Activated T-helper 2 cell treated with anti-CD3 and anti-CD28 coated beads, Interferon-gamma antibody, Interleukin-2, Interleukin-4, amounts not matched to agents 10 μg/mL and 5 μg/mL and 100 μg/mL, durations not matched to agents 14 hours and 24 hours and 36 hours (primary cell): ENCODE data around the gene NOS3. TPM values are rescaled to one million over a fixed set of nuclear protein-coding genes. Genes with fewer than 3 reads are reported as not detected.

Experiments used
- DNase-seq: peaks from one replicate; pipeline ENCODE4 v3.0.0; 2021; ENCODE audit warnings: low spot score
- H3K27ac Mint-ChIP-seq: one replicate; pipeline ENCODE4 v1.8.0; 2021; ENCODE audit warnings: mixed read lengths
- H3K27me3 Mint-ChIP-seq: one replicate; pipeline ENCODE4 v1.8.0; 2021; ENCODE audit warnings: low read depth, mixed read lengths
- H3K36me3 Mint-ChIP-seq: one replicate; pipeline ENCODE4 v1.8.0; 2021; ENCODE audit warnings: low read depth, mixed read lengths
- H3K4me1 Mint-ChIP-seq: one replicate; pipeline ENCODE4 v1.8.0; 2021; ENCODE audit warnings: low read depth, mixed read lengths
- H3K4me3 Mint-ChIP-seq: one replicate; pipeline ENCODE4 v1.8.0; 2021; ENCODE audit warnings: low read depth, mild to moderate bottlenecking, moderate library complexity, mixed read lengths
- H3K9me3 Mint-ChIP-seq: one replicate; pipeline ENCODE4 v1.8.0; 2021; ENCODE audit warnings: mixed read lengths
- intact Hi-C: fragments of 100-400 bp; cut with micrococcal nuclease; formaldehyde crosslinking; loops from one replicate; pipeline ENCODE4 v1.15.1; 2023
- total RNA-seq: library from RNA; stranded (reverse); gene quantifications from 2 replicates; pipeline ENCODE4 v1.2.3, GENCODE V29; 2022

Gene NOS3
- total RNA-seq, 1 donor from 2014 or later, result 9.8 TPM

- no peaks in the 10 kb centered on the region for H3K9me3 Mint-ChIP-seq
- no peak overlapping the region for H3K4me3 Mint-ChIP-seq
- peaks cover 2% of the 10 kb centered on the region for H3K4me1 Mint-ChIP-seq
- intact Hi-C loops, result loop anchor here (1.0 kb wide), 1 partner anchor 24 kb away; no protein-coding TSS in a partner anchor
- H3K27me3 Mint-ChIP-seq, result peaks cover 29% of the 10 kb centered on the region
- H3K27ac Mint-ChIP-seq, result no peak overlapping the region
- no peak for DNase-seq
- no peaks in the 10 kb centered on the region for H3K36me3 Mint-ChIP-seq
Measured at GRCh38 chr7:150963707-150964559, 26.9 kb upstream of the NOS3 start.

DNA sequence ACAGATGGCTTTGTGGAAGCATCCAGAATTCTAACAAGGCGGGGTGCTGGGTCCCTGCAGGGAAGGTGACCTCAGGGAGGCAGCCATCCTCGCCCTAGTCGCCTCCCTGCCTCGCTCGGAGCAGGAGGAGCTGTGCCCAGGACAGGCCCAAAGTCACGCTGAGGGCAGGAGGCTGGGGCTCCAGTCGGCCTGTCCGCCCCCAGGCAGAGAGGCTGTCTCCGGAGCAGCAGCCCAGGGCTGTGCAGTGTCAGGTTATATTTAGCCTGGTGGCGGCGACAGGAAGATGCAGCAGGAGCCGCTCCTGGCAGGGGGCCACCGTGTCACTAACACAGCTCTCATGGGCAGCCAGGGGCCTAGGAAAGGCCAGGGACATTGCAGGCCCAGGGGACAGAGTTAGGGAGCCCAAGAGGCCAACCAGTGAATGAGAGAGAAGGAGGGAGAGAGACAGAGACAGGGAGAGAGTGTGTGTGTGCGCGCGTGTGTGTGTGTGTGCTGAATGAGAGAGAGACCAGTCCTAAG is 26.2 kb upstream of the NOS3 start:
- no peak for DNase-seq
- H3K27me3 Mint-ChIP-seq, result peaks cover 28% of the 10 kb centered on the region
- peaks cover 2% of the 10 kb centered on the region for H3K4me1 Mint-ChIP-seq
- intact Hi-C loops, result no loop called here
- H3K27ac Mint-ChIP-seq, result no peak overlapping the region
- H3K4me3 Mint-ChIP-seq, result no peak overlapping the region
- H3K9me3 Mint-ChIP-seq, result no peaks in the 10 kb centered on the region
- no peaks in the 10 kb centered on the region for H3K36me3 Mint-ChIP-seq

- no peak overlapping the region for H3K4me3 Mint-ChIP-seq
- no peak overlapping the region for H3K27ac Mint-ChIP-seq
- H3K36me3 Mint-ChIP-seq, result no peaks in the 10 kb centered on the region
- H3K9me3 Mint-ChIP-seq, result no peaks in the 10 kb centered on the region
- no peaks in the 10 kb centered on the region for H3K4me1 Mint-ChIP-seq
- peaks cover 24% of the 10 kb centered on the region for H3K27me3 Mint-ChIP-seq
- no peak for DNase-seq
- intact Hi-C loops, result no loop called here
Measured at GRCh38 chr7:150965273-150965830, 25.5 kb upstream of the NOS3 start.

- intact Hi-C loops, result no loop called here
- Mint-ChIP-seq H3K36me3 (no peaks in the 10 kb centered on the region), H3K4me1 (no peaks in the 10 kb centered on the region), H3K27ac (no peak overlapping the region), H3K9me3 (no peaks in the 10 kb centered on the region), H3K27me3 (peaks cover 19% of the 10 kb centered on the region), H3K4me3 (no peak overlapping the region)
- no peak for DNase-seq
Measured at GRCh38 chr7:150966002-150966401, 24.8 kb upstream of the NOS3 start.

- Mint-ChIP-seq H3K4me1 (no peaks in the 10 kb centered on the region), H3K36me3 (no peaks in the 10 kb centered on the region), H3K4me3 (no peak overlapping the region), H3K9me3 (no peaks in the 10 kb centered on the region), H3K27ac (no peak overlapping the region), H3K27me3 (peaks cover 15% of the 10 kb centered on the region)
- intact Hi-C loops, result no loop called here
- DNase-seq, result no peak
Measured at GRCh38 chr7:150967349-150967748, 23.5 kb upstream of the NOS3 start.

GRCh38 chr7:150968056-150968733 is 22.6 kb upstream of the NOS3 start:
- no peak overlapping the region for H3K27ac Mint-ChIP-seq
- H3K4me1 Mint-ChIP-seq, result no peaks in the 10 kb centered on the region
- no peaks in the 10 kb centered on the region for H3K9me3 Mint-ChIP-seq
- H3K27me3 Mint-ChIP-seq, result peaks cover 19% of the 10 kb centered on the region
- no peaks in the 10 kb centered on the region for H3K36me3 Mint-ChIP-seq
- no peak for DNase-seq
- no peak overlapping the region for H3K4me3 Mint-ChIP-seq
- intact Hi-C loops, result no loop called here

- intact Hi-C loops, result no loop called here
- no peak for DNase-seq
- H3K36me3 Mint-ChIP-seq, result no peaks in the 10 kb centered on the region
- H3K4me3 Mint-ChIP-seq, result no peak overlapping the region
- H3K9me3 Mint-ChIP-seq, result no peaks in the 10 kb centered on the region
- no peak overlapping the region for H3K27ac Mint-ChIP-seq
- no peaks in the 10 kb centered on the region for H3K4me1 Mint-ChIP-seq
- peaks cover 19% of the 10 kb centered on the region for H3K27me3 Mint-ChIP-seq
Measured at GRCh38 chr7:150968734-150969372, 22.0 kb upstream of the NOS3 start.

DNA sequence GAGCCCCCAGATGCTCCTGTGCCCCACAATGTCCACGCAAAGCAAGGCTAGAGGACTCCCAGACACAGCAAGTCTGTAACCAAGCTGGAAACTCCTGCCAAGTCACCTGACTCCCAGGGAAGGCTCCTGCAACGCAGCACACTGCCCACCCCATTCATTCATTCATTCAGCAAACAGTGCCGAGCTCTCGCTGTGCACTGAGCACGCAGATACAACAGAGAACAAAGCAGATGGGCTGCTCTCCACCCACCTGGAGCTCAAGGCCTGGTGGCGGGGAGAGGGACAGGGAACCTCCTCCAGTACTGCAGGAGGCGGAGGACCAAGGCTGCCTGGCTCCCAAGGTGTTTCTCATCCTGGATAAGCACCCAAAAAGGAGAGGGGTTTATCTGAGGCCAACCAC is 21.3 kb upstream of the NOS3 start:
- H3K27ac Mint-ChIP-seq, result no peak overlapping the region
- no peaks in the 10 kb centered on the region for H3K36me3 Mint-ChIP-seq
- no peak for DNase-seq
- no peak overlapping the region for H3K4me3 Mint-ChIP-seq
- no peaks in the 10 kb centered on the region for H3K9me3 Mint-ChIP-seq
- H3K4me1 Mint-ChIP-seq, result peaks cover 3% of the 10 kb centered on the region
- peaks cover 19% of the 10 kb centered on the region for H3K27me3 Mint-ChIP-seq
- intact Hi-C loops, result no loop called here

DNA sequence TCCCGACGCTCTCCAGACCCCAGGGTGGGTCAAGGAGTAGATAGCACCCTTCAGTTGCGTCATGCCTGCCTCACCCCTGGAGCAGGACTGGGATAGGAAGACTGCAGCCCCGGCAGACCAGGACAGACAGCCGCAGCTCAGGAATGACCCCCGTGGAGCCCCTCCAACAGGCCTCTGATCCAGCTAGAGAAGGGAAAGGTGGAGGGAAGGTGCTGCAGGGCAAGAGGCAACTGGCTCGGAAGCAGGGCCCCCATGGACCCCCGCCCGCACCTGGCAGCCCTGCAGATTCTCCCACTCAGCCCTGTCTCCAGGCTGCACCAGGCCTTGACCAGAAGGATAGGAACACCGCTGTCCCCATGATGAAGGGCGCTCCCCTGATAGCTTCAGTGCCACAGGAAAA is 20.4 kb upstream of the NOS3 start:
- H3K27me3 Mint-ChIP-seq, result peaks cover 24% of the 10 kb centered on the region
- intact Hi-C loops, result no loop called here
- no peak for DNase-seq
- no peaks in the 10 kb centered on the region for H3K36me3 Mint-ChIP-seq
- no peaks in the 10 kb centered on the region for H3K9me3 Mint-ChIP-seq
- no peak overlapping the region for H3K27ac Mint-ChIP-seq
- H3K4me1 Mint-ChIP-seq, result peaks cover 6% of the 10 kb centered on the region
- H3K4me3 Mint-ChIP-seq, result no peak overlapping the region

GRCh38 chr7:150971242-150972022 is 19.4 kb upstream of the NOS3 start:
- Mint-ChIP-seq H3K4me1 (peaks cover 8% of the 10 kb centered on the region), H3K27me3 (peaks cover 28% of the 10 kb centered on the region), H3K4me3 (no peak overlapping the region), H3K36me3 (no peaks in the 10 kb centered on the region), H3K27ac (no peak overlapping the region), H3K9me3 (no peaks in the 10 kb centered on the region)
- no peak for DNase-seq
- intact Hi-C loops, result no loop called here

- Mint-ChIP-seq H3K4me3 (no peak overlapping the region), H3K27ac (no peak overlapping the region), H3K9me3 (no peaks in the 10 kb centered on the region), H3K27me3 (peaks cover 31% of the 10 kb centered on the region), H3K36me3 (no peaks in the 10 kb centered on the region), H3K4me1 (peaks cover 10% of the 10 kb centered on the region)
- intact Hi-C loops, result no loop called here
- no peak for DNase-seq
Measured at GRCh38 chr7:150972023-150972468, 18.8 kb upstream of the NOS3 start.

DNA sequence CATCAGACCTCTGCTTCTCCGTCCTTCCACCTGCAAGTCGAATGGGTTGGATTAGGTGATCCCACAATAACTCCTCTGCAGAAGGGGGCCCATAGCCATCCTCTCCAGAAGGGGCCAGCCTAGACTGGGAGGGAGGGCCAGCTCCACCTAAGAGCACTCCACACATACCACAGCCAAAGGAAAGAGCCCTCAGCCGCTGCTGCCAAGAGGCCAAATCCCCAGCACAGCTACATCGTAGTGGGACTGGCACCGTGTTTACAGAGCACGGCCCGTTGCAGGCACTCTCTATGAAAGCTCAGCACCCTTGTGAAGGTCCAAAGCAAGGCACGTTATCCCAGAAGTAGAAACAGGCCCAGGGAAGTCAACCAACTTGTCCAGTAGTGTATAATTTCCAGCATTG is 18.1 kb upstream of the NOS3 start:
- peaks cover 15% of the 10 kb centered on the region for H3K4me1 Mint-ChIP-seq
- intact Hi-C loops, result no loop called here

More for the DNA sequence above, 18.1 kb upstream of the NOS3 start:
- no peak for DNase-seq
- peaks cover 31% of the 10 kb centered on the region for H3K27me3 Mint-ChIP-seq
- no peak overlapping the region for H3K4me3 Mint-ChIP-seq
- H3K9me3 Mint-ChIP-seq, result no peaks in the 10 kb centered on the region
- no peak overlapping the region for H3K27ac Mint-ChIP-seq
- H3K36me3 Mint-ChIP-seq, result no peaks in the 10 kb centered on the region
